Vagina (tissue), 2 donors: ENCODE measurements around the gene ZNF185. TPM values are rescaled to one million over a fixed set of nuclear protein-coding genes. Genes with fewer than 3 reads are reported as not detected.

Source experiments
- DNase-seq, 2 donors: peaks; one replicate each; pipeline ENCODE4 v3.0.0-alpha.2; 2017; ENCODE audit errors: extremely low spot score in 2 of 2
- H3K27ac ChIP-seq: fragments of 200-600 bp; sonication (generic); one replicate; pipeline ENCODE4 v1.5.1; 2019
- H3K27me3 ChIP-seq: fragments of 200-600 bp; sonication (generic); one replicate; pipeline ENCODE4 v1.5.1; 2019
- H3K36me3 ChIP-seq, 2 donors: fragments of 200-600 bp; sonication (generic); one replicate each; pipeline ENCODE4 v1.5.1; 2017 to 2019
- H3K4me1 ChIP-seq: fragments of 200-600 bp; sonication (generic); one replicate; pipeline ENCODE4 v1.5.1; 2019
- H3K4me3 ChIP-seq, 2 donors: fragments of 200-600 bp; sonication (generic); 1 replicate in 1 of 2; 2 replicates in 1 of 2; pipeline ENCODE4 v1.5.1; 2016 to 2019
- H3K9me3 ChIP-seq: fragments of 200-600 bp; sonication (generic); one replicate; pipeline ENCODE4 v1.5.1; 2019
- POLR2A ChIP-seq, 2 donors: fragments of 450-650 bp; IDR thresholded peaks; one replicate each; pipeline ENCODE4 v1.6.1; 2017; ENCODE audit warnings: antibody characterized with exemption in 2 of 2, mild to moderate bottlenecking in 2 of 2, moderate library complexity in 2 of 2
- POLR2AphosphoS5 ChIP-seq, 2 donors: sonication (generic); formaldehyde crosslinking; IDR thresholded peaks; one replicate each; pipeline ENCODE4 v1.9.0; 2017; ENCODE audit warnings: antibody characterized with exemption in 2 of 2, mild to moderate bottlenecking in 2 of 2, low read depth in 1 of 2; ENCODE audit not compliant: insufficient read depth in 1 of 2
- intact Hi-C: fragments of 100-400 bp; cut with DNase I; formaldehyde crosslinking; loops from one replicate; pipeline ENCODE4 v1.15.1; 2023
- total RNA-seq: library from RNA; depleted of rRNA; stranded (reverse); fragments of >200 nt; gene quantifications from one replicate; pipeline ENCODE4 v1.2.3, GENCODE V29; 2016
- TF ChIP-seq, protein P1 (sequence below), 3 experiments: fragments of 450-650 bp in 2 of 3; fragments of 200-600 bp in 1 of 3; sonication (generic) in 1 of 3; IDR thresholded peaks; one replicate each; pipeline ENCODE4 v1.5.1; 2017 to 2019; ENCODE audit warnings: antibody characterized with exemption in 3 of 3, mild to moderate bottlenecking in 2 of 3, moderate library complexity in 2 of 3

The ZNF185 gene
- total RNA-seq, 1 donor from 2014 or later = 98.2 TPM

DNA sequence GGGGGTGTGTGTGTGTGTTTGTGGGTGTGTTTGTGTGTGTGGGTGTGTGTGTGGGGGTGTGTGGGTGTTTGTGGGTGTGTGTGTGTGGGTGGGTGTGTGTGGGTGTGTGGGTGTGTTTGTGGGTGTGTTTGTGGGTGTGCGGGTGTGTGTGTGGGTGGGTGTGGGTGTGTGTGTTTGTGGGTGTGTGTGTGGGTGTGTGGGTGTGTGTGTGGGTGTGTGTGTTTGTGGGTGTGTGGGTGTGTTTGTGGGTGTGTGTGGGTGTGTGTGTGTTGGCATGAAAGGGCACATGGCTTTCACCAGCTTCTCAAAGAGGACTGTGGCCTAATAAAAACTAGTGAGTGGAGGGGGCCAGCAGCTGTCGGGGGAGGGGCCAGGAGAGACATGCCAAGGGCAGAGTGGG, 25.3 kb upstream of the ZNF185 start:
- no peak for TF ChIP-seq POLR2AphosphoS5 (IDR thresholded peaks at IDR 0.05; ENCODE audit: insufficient read depth in 1 of 2, low read depth in 1 of 2)
- TF ChIP-seq, protein P1, sequence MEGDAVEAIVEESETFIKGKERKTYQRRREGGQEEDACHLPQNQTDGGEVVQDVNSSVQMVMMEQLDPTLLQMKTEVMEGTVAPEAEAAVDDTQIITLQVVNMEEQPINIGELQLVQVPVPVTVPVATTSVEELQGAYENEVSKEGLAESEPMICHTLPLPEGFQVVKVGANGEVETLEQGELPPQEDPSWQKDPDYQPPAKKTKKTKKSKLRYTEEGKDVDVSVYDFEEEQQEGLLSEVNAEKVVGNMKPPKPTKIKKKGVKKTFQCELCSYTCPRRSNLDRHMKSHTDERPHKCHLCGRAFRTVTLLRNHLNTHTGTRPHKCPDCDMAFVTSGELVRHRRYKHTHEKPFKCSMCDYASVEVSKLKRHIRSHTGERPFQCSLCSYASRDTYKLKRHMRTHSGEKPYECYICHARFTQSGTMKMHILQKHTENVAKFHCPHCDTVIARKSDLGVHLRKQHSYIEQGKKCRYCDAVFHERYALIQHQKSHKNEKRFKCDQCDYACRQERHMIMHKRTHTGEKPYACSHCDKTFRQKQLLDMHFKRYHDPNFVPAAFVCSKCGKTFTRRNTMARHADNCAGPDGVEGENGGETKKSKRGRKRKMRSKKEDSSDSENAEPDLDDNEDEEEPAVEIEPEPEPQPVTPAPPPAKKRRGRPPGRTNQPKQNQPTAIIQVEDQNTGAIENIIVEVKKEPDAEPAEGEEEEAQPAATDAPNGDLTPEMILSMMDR (IDR thresholded peaks at IDR 0.05) = no peak
- no peak for TF ChIP-seq POLR2A (IDR thresholded peaks at IDR 0.05)
- Histone ChIP-seq H3K27me3 (no peaks in the 10 kb centered on the region), H3K36me3 (peaks cover 0 to 9% of the 10 kb centered on the region in 2 donors), H3K4me3 (no peak overlapping the region), H3K9me3 (no peaks in the 10 kb centered on the region), H3K4me1 (no peaks in the 10 kb centered on the region), H3K27ac (no peak overlapping the region)
- intact Hi-C loops = no loop called here
- no peak for DNase-seq

DNA sequence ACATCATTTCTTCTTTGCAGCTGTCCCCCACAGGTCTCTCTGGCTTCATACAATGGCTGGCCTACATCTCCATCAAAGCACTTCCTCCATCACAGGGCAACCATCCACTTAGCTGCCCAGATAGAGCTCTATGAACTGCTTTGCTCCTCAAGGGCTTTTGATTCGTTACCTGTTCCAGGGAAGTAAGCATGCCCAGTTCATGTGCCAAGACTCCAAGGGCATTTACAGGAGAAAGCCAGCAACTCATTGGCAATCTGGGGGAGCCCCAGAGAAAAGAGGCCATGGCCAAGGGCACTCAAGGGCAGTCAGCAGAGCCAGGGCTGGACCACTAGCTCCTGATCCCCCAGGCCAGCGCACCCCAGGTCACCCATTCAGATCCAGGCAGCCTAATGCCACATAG, 24.5 kb upstream of the ZNF185 start:
- H3K27ac ChIP-seq = no peak overlapping the region
- no peak overlapping the region for H3K4me3 ChIP-seq
- no peaks in the 10 kb centered on the region for H3K9me3 ChIP-seq
- intact Hi-C loops = no loop called here
- peaks cover 0 to 4% of the 10 kb centered on the region in 2 donors for H3K36me3 ChIP-seq
- no peak for TF ChIP-seq POLR2AphosphoS5 (IDR thresholded peaks at IDR 0.05; ENCODE audit: insufficient read depth in 1 of 2, low read depth in 1 of 2)
- TF ChIP-seq POLR2A (IDR thresholded peaks at IDR 0.05) = no peak
- TF ChIP-seq, protein P1 (IDR thresholded peaks at IDR 0.05) = no peak
- DNase-seq = no peak
- H3K4me1 ChIP-seq = no peaks in the 10 kb centered on the region
- H3K27me3 ChIP-seq = no peaks in the 10 kb centered on the region

DNA sequence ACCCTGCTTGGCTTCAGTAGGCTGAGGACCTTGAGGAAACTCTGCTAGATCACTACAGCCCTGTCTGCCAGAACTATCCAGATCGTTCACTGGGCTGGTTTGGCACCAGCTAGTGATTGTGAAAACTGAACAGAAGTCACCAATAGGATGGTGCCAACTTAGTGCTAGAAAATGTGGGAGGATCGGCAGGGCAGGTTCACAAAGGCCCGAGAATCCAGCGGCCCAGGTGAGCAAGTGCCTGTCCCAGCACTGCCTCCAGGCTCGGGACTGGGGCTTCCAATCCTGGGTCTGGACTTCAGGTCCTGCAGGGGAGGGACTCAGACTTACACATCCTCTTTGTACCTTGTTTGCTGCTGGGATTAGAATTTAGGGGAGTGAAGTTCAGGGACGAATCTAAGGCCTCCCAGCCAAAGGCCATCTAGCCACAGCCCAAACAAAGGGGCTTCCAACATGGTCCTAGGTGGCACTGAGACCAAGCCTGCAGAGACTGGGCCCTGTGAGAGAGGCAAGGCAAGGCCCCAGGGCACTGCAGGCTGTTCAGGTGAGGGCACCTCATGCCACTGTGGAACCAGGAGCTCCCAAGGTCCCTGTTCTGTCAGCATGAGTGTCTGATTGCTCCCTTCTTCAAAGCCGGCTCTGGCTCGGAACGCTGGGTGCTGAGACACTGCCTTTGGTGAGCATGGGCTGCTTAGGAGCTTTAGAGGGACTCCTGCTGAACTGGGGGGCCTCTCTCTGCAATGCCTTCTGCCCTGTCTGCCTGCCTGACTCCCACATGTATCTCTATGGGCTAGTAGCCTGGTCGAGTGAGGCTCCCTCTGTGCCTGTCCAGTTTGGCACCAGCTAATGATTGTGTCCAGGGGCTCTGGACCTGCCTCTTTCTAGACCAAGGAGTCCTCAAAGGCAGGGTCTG, 20.7 kb upstream of the ZNF185 start:
- DNase-seq = no peak
- Histone ChIP-seq H3K9me3 (no peaks in the 10 kb centered on the region), H3K27me3 (no peaks in the 10 kb centered on the region), H3K36me3 (no peaks in the 10 kb centered on the region), H3K27ac (peak overlapping the region; percentile 7), H3K4me1 (no peaks in the 10 kb centered on the region), H3K4me3 (no peak overlapping the region)
- intact Hi-C loops = no loop called here
- TF ChIP-seq POLR2AphosphoS5 (IDR thresholded peaks at IDR 0.05; ENCODE audit: insufficient read depth in 1 of 2, low read depth in 1 of 2) = no peak
- TF ChIP-seq, protein P1 (IDR thresholded peaks at IDR 0.05) = no peak
- TF ChIP-seq POLR2A (IDR thresholded peaks at IDR 0.05) = no peak

DNA sequence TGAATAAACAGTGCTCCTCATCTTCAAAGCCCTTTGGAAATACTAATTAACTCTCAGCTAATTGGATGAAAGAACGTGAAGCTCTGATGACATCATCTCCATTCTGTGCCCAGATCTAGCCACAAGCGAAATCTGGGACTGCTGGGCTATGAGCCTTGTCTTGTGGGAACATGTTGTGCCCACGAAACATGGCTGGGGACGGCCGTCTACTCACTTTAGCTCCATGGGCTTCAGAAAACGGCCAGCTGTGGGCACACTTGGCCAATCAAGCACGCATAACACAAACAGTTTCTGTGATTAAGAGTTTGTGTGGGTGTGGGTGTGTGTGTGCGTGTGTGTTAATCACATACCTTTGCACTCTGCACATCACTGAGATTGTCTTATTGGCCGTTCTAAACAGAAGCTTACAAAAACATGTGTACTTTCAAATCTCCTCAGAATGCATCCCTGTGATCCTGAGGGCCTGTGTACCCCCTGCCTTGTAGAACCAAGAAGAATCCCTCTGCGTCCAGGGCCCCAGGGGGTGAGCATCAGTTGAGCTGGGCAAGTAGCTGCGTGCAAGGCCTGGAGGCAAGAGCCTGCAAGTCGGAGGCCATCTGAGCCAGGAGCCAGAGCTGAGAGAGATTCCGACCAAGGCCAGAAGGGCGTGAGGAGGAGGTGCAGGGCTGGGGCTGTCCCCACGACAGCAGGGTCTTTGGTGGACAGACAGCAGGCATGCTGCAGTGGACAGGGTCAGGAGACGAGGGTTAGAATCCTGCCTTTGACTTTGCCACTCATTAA, 18.7 kb upstream of the ZNF185 start:
- H3K4me1 ChIP-seq = no peaks in the 10 kb centered on the region
- H3K36me3 ChIP-seq = no peaks in the 10 kb centered on the region
- H3K27ac ChIP-seq = no peak overlapping the region
- intact Hi-C loops = no loop called here
- DNase-seq = no peak
- TF ChIP-seq, protein P1 (IDR thresholded peaks at IDR 0.05) = no peak
- TF ChIP-seq POLR2AphosphoS5 (IDR thresholded peaks at IDR 0.05; ENCODE audit: insufficient read depth in 1 of 2, low read depth in 1 of 2) (no peak), POLR2A (IDR thresholded peaks at IDR 0.05) (no peak)
- H3K27me3 ChIP-seq = no peaks in the 10 kb centered on the region
- no peaks in the 10 kb centered on the region for H3K9me3 ChIP-seq
- no peak overlapping the region for H3K4me3 ChIP-seq
